NCI-H1105 treated with DMSO at 0.1 percent for 48 hours (cell line): ENCODE measurements around the gene MYL7.
A peak's percentile ranks its signal among the peaks of the same experiment; 100 is the strongest.
"Not testable (repeated sequence)": the region's sequence is repeated elsewhere in the genome, so short reads cannot be mapped to it uniquely, and the experiment has no call there.

Experiments used
- DNase-seq: peaks from one replicate; lab custom pipeline; 2025; lab: John Stamatoyannopoulos, UW

MYL7 gene

DNA sequence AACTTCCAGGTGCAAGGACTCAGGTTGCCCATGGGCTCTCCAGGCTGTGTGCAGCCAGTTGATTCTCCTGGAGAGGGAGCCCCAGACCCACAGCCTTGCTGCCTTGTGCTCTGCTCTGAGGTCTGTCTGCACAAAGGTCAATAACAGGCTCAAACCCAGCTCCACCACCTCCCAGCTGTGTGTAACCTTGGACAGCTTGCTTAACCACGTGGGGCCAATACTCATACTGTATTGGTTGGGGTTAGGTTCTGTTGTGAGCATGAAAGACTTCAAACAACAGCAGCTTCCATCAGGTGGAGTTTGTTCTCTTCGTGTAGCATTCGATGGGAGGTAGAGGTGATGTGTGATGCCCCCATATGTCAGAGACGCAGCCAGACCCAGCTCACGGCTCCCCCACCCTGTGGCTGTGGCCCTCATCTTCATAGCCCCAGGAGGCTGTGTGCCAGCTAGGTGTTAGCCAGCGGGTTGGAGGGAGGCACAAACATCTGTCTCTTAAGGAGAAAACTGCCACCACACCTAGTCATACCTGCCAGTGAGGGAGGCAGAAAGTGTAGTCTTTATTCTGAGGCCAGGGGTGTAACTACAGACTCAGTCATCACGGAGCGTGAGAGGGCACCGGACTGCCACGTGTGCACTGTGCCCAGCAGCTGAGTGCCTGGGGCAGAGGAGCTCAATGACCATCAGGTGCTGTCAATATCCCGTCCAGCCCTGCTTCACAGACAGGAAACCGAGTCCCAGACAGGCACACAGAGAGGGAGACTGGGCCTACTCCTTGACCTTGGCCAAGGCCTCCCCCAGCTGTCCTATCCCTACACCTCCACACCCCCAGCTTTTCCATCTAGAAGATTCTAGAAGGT lies 9.7 kb downstream of the MYL7 start:
- DNase-seq: no peak

DNA sequence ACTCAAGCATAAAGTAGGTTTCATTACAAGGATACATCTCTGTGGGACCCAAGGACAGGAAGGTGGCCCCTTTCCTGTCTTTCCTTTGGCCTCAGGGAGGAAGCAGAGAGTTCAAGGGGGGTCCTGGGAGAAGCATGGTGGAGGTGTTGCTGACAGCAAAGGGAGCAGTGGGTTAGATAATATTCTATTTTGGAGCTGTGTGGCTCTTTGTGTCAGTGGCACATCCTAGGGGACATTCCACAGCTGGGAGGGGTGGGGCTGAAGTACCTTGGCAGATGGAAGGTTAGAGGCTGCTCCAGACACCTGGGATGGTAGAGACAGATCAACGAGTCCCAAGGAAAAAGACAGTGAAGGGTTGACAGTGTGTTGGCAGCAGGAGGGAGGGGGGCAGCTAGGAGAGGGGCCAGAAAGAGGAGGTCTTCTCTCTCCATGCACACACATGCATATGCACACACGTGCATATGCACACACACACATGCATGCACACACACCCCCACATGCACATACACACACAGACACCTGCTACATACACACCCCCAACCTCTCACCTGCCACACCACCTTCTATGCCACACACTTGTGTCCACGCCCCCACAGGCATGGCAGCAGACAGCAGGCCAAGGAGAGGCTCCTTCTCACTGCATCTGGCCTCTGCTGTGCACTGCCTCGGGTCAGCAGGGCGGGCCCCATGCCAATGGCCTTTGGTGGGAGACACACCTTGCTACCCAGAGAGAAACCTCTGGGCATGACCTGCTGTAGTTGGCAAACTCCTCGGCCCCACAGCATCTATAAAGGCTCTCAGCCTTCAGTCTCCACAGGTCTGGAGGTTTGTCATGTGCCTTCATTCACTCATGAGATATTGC lies 12.2 kb downstream of the MYL7 start:
- DNase-seq: no peak

- no peak for DNase-seq
These were observed 14.0 kb downstream of the MYL7 start for GRCh38 chr7:44127161-44127560.

DNA sequence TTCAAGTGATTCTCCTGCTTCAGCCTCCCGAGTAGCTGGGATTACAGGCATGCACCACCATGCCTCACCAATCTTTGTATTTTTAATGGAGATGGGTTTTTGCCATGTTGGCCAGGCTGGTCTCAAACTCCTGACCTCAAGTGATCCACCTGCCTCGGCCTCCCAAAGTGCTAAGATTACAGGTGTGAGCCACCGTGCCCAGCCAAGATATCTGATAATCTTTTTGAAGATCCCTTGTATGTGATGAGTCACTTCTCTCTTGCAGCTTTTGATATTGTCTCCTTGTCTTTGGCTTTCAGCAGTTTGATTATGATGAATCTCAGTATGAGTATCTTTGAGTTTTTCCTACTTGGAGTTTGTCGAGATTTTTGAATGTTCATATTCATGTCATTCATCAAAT lies 14.6 kb downstream of the MYL7 start:
- DNase-seq: not testable (repeated sequence)

DNA sequence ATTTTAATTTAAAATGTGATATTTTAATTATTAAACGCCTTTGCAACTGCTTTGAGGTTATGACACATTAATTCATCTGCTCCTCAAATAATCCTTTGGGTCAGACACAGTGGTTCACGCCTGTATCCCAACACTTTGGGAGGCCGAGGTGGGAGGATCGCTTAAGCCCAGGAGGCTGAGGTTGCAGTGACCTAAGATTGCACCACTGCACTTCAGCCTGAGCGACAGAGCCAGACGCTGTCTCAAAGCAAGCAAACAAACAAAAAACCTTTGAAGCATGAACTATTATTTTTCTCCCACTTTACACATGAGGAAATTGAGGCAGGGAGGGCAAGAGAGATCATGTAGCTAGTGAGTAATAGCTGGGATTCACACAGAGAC lies 16.3 kb downstream of the MYL7 start:
- DNase-seq: no peak

DNA sequence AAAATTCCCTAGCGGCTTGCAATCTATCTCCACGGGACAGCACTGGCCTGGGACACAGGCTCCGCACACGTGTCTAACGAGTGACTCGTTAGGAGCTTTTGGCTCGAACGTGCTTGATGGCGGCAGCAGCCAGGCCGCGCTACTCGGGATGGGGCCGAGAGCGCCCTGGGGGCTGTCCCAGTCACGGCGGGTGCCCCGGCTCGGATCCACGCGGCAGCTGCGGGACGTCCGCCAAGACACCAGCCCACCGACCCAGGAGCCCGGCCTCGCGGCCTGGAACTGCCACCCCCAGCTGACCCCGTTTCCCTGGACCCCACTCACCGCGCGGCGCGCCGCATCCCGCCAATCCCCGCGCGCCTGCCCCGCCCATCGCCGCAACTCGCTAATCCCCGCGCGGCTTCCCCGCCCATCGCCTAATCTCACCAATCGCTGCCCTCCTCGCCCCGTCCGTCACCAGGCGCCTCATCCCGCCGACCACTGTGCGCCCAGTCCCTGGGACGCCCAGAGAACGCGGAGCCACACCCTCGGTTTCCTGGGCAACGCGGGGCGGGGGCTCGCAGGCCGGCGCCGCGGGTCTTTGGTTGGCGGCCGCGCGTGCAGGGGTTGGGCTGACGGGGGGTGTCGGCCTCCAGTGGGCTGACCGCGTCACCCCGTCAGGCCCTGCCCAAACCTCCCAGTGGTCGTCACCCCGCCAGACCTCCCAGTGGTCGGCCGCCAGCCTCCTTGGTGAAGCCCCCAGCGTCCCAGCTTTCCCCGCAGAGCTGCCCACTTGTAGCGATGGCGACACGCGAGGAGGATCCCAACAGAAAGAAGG lies 17.7 kb downstream of the MYL7 start, which contains the start of gene POLD2:
Gene POLD2 (minus strand): TSS at position 359 of the 814 bp plus-strand sequence. CDS start 1,495 bp downstream, outside the sequence.
- peak; percentile 96 for DNase-seq

DNA sequence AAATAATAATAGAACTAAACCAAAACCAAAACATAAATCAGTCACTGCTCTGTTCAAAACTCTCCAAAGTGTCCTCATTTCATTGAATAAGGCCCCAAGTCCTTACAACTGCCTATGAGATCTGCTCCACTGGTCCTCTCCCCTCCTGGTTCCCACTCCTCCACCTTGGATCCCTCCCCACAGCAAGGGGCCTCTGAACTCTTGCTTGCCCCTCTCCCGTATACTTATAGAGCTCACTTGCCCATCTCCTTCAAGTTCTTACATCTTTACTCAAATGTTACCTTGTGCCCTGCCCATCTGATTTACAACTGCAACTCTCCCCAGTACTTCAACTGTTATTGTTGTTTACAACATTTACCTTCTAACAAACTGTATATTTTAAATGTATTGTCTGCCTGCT lies 18.6 kb downstream of the MYL7 start:
- DNase-seq: no peak

DNA sequence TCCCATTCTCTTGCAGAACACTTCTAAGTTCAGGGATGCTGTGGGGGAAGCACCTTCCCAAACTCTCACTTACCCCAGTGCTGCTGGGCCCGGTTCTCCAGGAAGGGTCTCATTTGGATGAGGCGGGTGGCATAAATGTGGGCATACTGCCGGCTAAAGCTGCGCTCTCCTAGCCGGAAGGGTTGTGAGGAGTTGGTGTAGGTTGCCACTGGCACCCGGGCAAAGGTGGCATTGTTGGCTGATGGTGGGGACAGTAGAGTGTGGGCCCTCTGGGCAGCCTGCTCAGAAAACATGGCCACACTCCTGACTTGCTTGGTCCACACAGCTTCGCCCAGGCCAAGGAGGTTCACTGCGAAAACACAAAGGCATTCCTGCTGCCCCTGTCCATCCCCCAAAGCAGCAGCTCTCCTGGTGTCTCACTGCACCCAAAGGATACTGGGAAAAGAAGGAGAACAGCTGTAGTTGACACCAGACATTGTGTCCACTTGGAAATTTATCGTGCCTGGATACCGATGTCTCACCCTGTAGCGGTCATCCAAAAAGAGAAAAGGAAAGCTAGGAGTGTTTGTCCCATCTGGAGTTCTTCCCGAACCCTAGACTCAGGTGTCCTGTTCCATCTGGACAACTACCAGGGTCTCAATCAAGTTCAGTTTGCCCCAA lies 19.2 kb downstream of the MYL7 start:
- no peak for DNase-seq

- no peak for DNase-seq
These were observed 20.7 kb downstream of the MYL7 start for GRCh38 chr7:44120395-44120794.

GRCh38 chr7:44119829-44120380 lies 21.2 kb downstream of the MYL7 start:
- no peak for DNase-seq

DNA sequence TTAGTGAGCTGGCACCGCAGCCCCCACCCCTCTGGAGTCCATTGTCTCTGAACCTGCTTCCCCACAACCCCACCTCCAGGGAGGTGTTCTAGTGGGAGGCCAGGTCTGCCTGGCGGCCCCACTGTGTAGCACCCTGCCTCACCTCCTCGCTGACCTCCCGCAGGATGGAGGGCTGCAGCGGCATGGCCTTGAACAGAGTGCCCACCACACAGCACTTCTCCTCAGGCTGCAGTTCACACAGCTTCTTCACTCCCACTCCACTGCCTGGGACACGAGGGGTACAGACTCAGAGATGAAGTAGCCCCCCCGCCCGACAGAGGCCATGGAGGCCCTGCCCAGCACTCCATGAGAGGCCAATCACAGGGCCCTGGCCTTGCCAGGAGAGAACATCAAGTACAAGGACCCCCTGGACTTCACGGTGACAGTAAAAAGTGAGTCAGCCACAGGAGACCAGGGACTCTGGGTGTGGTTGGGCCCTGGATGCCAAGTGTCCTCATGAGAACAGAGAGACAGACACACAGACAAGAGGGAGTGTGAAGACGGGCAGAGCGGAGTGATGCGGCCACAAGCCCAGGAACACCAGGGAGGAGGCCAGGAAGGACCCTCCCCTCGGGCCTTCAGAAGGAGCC lies 23.2 kb downstream of the MYL7 start:
- no peak for DNase-seq

GRCh38 chr7:44116789-44117666 lies 24.1 kb downstream of the MYL7 start:
- DNase-seq: no peak

DNA sequence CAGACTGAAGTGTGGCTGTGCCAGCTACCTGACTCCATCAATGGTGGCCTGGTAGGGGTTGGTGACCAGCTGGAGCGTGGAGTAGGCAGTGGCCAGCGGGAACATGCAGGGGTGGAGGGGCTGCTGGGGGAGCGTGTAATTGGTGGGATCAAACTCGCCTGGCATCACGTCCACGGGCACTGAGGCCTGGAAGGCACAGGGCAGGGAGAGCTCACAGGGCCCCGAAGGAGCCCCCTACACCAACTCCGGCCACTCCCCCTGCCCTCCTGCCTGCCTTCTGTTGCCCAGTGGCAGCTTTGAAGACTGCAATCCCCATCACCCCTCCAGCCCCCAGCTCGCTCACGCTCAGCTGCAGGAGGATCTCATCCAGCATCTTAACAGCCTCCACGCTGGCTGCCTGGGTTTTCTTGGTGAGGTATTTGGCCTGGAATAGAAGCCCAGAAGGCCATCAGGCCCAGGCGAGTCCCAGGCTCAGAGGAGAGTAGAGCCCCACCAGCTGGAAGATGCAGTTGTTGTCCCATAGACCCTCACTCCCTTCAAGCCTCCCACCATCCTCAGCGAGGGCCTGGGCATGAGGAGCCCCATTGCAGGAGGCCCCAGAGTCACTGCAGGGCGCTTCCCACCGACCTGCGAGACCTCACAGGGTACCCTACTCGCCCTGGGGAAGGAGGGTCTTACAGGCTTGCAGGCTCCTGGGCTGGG lies 24.9 kb downstream of the MYL7 start:
- no peak for DNase-seq

GRCh38 chr7:44114586-44115310 lies 26.4 kb downstream of the MYL7 start:
- DNase-seq: no peak

GRCh38 chr7:44113764-44114354 lies 27.3 kb downstream of the MYL7 start:
- no peak for DNase-seq

GRCh38 chr7:44112997-44113763 lies 28.0 kb downstream of the MYL7 start:
- DNase-seq: peak; percentile 81
